K562 (cell line): ENCODE data around the gene CDC6. TPM values are rescaled to one million over a fixed set of nuclear protein-coding genes. Genes with fewer than 3 reads are reported as not detected.
A peak's percentile ranks its signal among the peaks of the same experiment; 100 is the strongest.

Source experiments
- BMI1 ChIP-seq: fragments of 150-350 bp; IDR thresholded peaks from 2 replicates; pipeline ENCODE4 v1.6.1; 2014; ENCODE audit warnings: low read length
- CTBP1 ChIP-seq: fragments of 450-650 bp; IDR thresholded peaks from 2 replicates; pipeline ENCODE4 v1.6.1; 2016; ENCODE audit warnings: borderline replicate concordance
- FIP1L1 ChIP-seq: fragments of 200-400 bp; formaldehyde crosslinking; IDR thresholded peaks from 2 replicates; pipeline ENCODE4 v1.6.1; 2018; ENCODE audit warnings: mild to moderate bottlenecking, low read depth, low read length; ENCODE audit not compliant: poor library complexity, severe bottlenecking
- HNRNPUL1 ChIP-seq: fragments of 200-400 bp; formaldehyde crosslinking; IDR thresholded peaks from 2 replicates; pipeline ENCODE4 v1.6.1; 2017; ENCODE audit warnings: low read length
- MCM7 ChIP-seq, 2 experiments: fragments of 450-650 bp; IDR thresholded peaks; 2 replicates each; pipeline ENCODE4 v1.6.1; 2016 to 2018
- NKRF ChIP-seq: fragments of 450-650 bp; IDR thresholded peaks from 2 replicates; pipeline ENCODE4 v1.6.1; 2016; ENCODE audit warnings: borderline replicate concordance
- NR2C2 ChIP-seq, 2 experiments: fragments of 200-800 bp in 1 of 2; sonication (Bioruptor generic) in 1 of 2; sonication (generic) in 1 of 2; formaldehyde crosslinking in 1 of 2; IDR thresholded peaks; 2 replicates each; pipeline versions ENCODE4 v1.6.1 to v1.8.0; 2016 to 2022; ENCODE audit warnings: mild to moderate bottlenecking in 1 of 2, missing compliant biosample characterization in 1 of 2, missing genetic modification characterization in 1 of 2, missing genetic modification reagents in 1 of 2
- RHOXF2B ChIP-seq: fragments of 250-450 bp; sonication (Bioruptor Pico); conservative IDR thresholded peaks from 2 replicates; pipeline ENCODE4 v1.5.1; 2021
- SIRT6 ChIP-seq: IDR thresholded peaks from one replicate; pipeline ENCODE4 v1.6.1; 2012; ENCODE audit warnings: low read depth, mild to moderate bottlenecking, control low read depth, inconsistent platforms, low read length, moderate library complexity
- SPI1 ChIP-seq: IDR thresholded peaks from 2 replicates; pipeline ENCODE4 v1.6.1; 2011; ENCODE audit warnings: low read depth, low read length, control low read depth, borderline replicate concordance
- TFAM ChIP-seq: fragments of 250-450 bp; sonication (Bioruptor Pico); conservative IDR thresholded peaks from 2 replicates; pipeline ENCODE4 v1.5.0; 2021; ENCODE audit warnings: mild to moderate bottlenecking, moderate library complexity
- ZBTB2 ChIP-seq: fragments of 450-650 bp; IDR thresholded peaks from 2 replicates; pipeline ENCODE4 v1.6.1; 2016; ENCODE audit warnings: antibody characterized with exemption
- ZBTB40 ChIP-seq, 2 experiments: fragments of 450-650 bp in 1 of 2; sonication (generic) in 1 of 2; formaldehyde crosslinking in 1 of 2; IDR thresholded peaks; 2 replicates each; pipeline versions ENCODE4 v1.7.1 to v1.9.0; 2016 to 2022; ENCODE audit warnings: inconsistent platforms in 1 of 2, mild to moderate bottlenecking in 1 of 2, missing genetic modification reagents in 1 of 2
- polyA plus RNA-seq, 8 experiments: library from polyadenylated mRNA; depleted of rRNA in 4 of 8; stranded (reverse) in 5 of 8; unstranded in 3 of 8; fragments of >200 nt; fragmentation: Nextera tagmentation in 2 of 8; fragmentation: Illumina TruSeq in 1 of 8; extraction: Ambion mirVana in 2 of 8; extraction: Trizol in 1 of 8; gene quantifications; 2 replicates each; pipeline versions ENCODE4 v1.2.1 to v1.2.3, GENCODE V29; 2011 to 2014; ENCODE audit warnings: inconsistent platforms in 1 of 8, missing spikeins in 1 of 8
- total RNA-seq, 7 experiments: library from RNA; depleted of rRNA in 6 of 7; stranded (reverse); fragments of >200 nt in 6 of 7; fragmentation: Illumina TruSeq in 2 of 7; extraction: Trizol in 2 of 7; gene quantifications; 2 replicates each; pipeline versions ENCODE4 v1.2.1 to v1.2.3, GENCODE V29; 2011 to 2021; ENCODE audit warnings: low replicate concordance in 1 of 7

Gene CDC6
- total and polyA plus RNA-seq, 9 of the 15 experiments (the other 6 are each of a cell fraction or from before 2014, with no cell fraction given), result 29.6 to 141 (median 106) TPM

DNA sequence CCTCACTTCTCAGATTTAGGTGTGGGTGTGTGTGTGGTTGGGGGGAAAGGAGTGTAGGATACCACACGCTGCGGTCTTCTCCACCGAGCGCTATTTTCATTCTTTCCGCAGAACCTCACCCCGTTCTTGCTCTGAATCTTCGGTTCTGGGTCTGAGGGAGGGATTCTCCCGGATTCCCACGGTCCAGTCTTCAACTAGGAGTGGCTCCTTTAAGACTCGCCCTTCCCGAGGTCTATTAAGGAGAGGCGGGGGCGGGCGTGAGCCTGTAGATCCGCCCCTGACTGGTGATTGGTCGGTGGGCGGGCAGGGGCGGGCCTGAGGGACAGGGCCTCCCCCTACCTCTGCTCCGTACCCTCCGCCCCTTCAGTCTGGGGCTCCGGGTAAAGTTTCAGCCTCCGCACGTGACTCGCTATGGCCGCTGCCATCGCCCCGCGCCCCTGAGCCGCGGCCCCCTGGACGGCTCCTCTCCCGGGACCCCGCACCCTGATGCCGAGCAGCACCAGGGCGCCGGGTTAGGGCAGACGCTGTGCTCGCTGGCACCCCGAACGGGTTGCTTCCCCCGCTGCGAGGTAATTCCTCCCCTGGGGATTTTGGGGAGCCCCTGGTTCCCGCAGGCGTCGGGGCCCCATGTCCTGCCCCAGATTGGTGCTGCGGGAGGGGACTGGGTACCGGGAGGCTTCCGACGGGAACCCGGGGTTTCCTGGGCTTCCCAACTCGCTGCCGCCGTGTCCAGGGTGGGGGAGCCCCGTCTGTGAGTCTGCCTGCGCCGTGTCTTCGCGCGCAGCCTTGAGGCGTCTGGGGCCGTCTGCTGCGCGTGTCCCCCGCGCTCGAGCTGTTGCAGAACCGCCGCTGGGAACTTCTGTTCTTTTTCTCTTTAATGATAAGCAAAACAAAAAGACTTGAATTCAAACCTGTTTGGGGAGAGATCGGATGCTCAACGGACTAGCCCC, 30.5 kb downstream of the CDC6 start (continued):
- TF ChIP-seq ZBTB40 (IDR thresholded peaks at IDR 0.05) (peak; percentile 19; the same call in 1 of the 2 replicates), ZBTB40 (CRISPR knock-in tag; IDR thresholded peaks at IDR 0.05) (no peak), CTBP1 (peak; percentile 12; the same call in 1 of the 2 replicates), BMI1 (no peak), HNRNPUL1 (no peak), FIP1L1 (no peak), MCM7 (IDR thresholded peaks at IDR 0.05) (no peak), RHOXF2B (no peak), SIRT6 (no peak), ZBTB2 (0 out of 2 replicates have a peak, but pooled peaks have one; percentile 19), TFAM (CRISPR knock-in tag) (no peak), SPI1 (no peak), NKRF (peak; percentile 87), NR2C2 (CRISPR knock-in tag; IDR thresholded peaks at IDR 0.05) (no peak), NR2C2 (tag; IDR thresholded peaks at IDR 0.05) (no peak)
